ENCODE data around the gene SRC. TPM values are rescaled to one million over a fixed set of nuclear protein-coding genes. Genes with fewer than 3 reads are reported as not detected.

SRC gene
- 24.1 TPM for total RNA-seq

GRCh38 chr20:37345339-37346235 is at the start of gene SRC:
TSS of gene SRC (plus strand) at chr20:37346140. CDS start at chr20:37384154, 38,014 bp downstream.
- no peaks in the 10 kb centered on the region for H3K27me3 ChIP-seq (ENCODE audit: insufficient read depth, low read length)
- H3K4me1 ChIP-seq (ENCODE audit: insufficient read depth, low read length) = peaks cover 32% of the 10 kb centered on the region
- H3K4me3 ChIP-seq (ENCODE audit: low read length) = peak within 1 kb of the TSS; percentile 36
- H3K9me3 ChIP-seq (ENCODE audit: low read depth, low read length) = no peaks in the 10 kb centered on the region

- Histone ChIP-seq H3K9me3 (ENCODE audit: low read depth, low read length) (no peaks in the 10 kb centered on the region), H3K27me3 (ENCODE audit: insufficient read depth, low read length) (no peaks in the 10 kb centered on the region), H3K4me1 (ENCODE audit: insufficient read depth, low read length) (peaks cover 47% of the 10 kb centered on the region), H3K4me3 (ENCODE audit: low read length) (no peak overlapping the region)
Measured at GRCh38 chr20:37296371-37296770, 49.6 kb upstream of the SRC start.

DNA sequence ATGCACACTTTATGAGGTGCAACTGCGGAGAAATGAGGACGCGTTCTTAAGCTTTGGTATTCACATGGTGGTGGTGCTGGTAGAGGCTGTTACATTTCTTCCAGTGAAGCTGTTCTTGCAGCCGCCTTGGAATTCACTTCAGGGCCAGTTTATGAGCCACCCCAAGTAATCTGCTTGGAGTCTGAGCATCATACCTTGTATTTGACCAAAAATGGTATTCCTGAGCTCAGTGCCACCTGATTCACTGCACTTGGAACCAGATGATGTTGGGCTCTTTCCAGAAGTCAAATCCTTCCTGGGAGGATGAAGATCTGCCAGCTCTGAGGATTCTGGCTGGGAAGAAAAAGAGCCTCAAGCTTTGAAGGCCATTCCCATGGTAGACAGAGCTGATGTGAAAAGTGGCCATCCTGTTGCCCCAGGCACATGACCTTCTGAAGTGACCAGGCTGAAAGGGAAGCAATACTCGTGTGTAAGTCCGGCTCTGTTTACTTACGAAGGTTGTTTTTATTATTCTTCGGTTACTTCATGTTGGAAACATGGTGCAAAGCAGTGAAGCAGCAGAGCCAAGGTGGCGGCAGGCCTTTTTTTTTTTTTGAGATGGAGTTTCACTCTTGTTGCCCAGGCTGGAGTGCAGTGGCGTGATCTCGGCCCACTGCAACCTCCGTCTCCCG is 48.7 kb upstream of the SRC start:
- H3K4me1 ChIP-seq (ENCODE audit: insufficient read depth, low read length) = peaks cover 42% of the 10 kb centered on the region
- H3K9me3 ChIP-seq (ENCODE audit: low read depth, low read length) = no peaks in the 10 kb centered on the region
- H3K4me3 ChIP-seq (ENCODE audit: low read length) = no peak overlapping the region
- no peaks in the 10 kb centered on the region for H3K27me3 ChIP-seq (ENCODE audit: insufficient read depth, low read length)

DNA sequence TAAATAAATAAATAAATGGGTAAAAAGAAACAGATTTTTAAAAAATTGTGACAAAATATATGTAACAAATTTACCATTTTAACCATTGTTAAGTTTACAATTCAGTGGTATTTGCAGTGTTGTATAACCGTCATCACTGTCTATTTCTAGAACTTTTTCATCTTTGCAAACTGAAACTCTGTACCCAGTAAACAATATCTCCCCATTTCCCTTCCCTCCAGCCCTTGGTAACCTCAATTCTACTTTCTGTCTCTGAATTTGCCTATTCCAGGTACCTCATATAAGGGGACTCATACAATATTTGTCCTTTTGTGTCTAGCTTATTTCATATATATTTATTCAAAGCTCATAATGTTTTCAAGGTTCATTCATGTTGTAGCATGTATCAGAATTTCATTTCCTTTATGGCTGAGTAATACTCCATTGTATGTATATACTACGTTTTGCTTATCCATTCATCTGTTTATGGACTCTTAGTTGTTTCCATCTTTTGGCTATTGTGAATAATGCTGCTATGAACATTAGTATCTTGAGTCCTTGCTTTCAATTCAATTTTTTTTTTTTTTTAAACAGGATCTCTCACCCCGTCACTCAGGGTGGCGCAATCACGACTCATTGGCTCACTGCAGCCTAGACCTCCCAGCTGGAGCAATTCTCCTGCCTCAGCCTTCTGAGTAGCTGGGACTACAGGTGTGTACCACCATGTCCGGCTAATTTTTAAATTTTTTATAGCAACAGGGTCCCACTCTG is 47.6 kb upstream of the SRC start:
- Histone ChIP-seq H3K9me3 (ENCODE audit: low read depth, low read length) (no peaks in the 10 kb centered on the region), H3K4me3 (ENCODE audit: low read length) (no peak overlapping the region), H3K27me3 (ENCODE audit: insufficient read depth, low read length) (no peaks in the 10 kb centered on the region), H3K4me1 (ENCODE audit: insufficient read depth, low read length) (peaks cover 38% of the 10 kb centered on the region)

GRCh38 chr20:37299718-37300528 is 46.0 kb upstream of the SRC start:
- Histone ChIP-seq H3K4me3 (ENCODE audit: low read length) (no peak overlapping the region), H3K27me3 (ENCODE audit: insufficient read depth, low read length) (no peaks in the 10 kb centered on the region), H3K9me3 (ENCODE audit: low read depth, low read length) (no peaks in the 10 kb centered on the region), H3K4me1 (ENCODE audit: insufficient read depth, low read length) (peaks cover 23% of the 10 kb centered on the region)

DNA sequence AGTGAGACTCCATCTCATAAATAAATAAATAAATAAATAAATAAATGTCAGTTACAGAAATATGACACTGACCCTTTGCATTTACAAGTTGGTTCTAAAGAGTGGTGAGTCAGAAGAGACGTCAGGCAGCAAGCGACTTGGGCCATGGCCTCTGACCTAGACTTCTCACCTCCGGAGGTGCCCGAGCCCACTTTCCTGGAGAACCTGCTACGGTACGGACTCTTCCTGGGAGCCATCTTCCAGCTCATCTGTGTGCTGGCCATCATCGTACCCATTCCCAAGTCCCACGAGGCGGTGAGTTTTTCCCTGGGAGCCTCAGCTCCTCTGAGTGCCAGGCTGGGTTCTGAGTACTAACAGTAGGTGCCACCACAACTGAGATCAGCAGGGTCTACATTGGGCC is 44.8 kb upstream of the SRC start:
- H3K9me3 ChIP-seq (ENCODE audit: low read depth, low read length) = no peaks in the 10 kb centered on the region
- no peak overlapping the region for H3K4me3 ChIP-seq (ENCODE audit: low read length)
- H3K4me1 ChIP-seq (ENCODE audit: insufficient read depth, low read length) = peaks cover 11% of the 10 kb centered on the region
- no peaks in the 10 kb centered on the region for H3K27me3 ChIP-seq (ENCODE audit: insufficient read depth, low read length)

GRCh38 chr20:37301558-37301957 is 44.4 kb upstream of the SRC start:
- H3K27me3 ChIP-seq (ENCODE audit: insufficient read depth, low read length) = no peaks in the 10 kb centered on the region
- no peak overlapping the region for H3K4me3 ChIP-seq (ENCODE audit: low read length)
- peaks cover 8% of the 10 kb centered on the region for H3K4me1 ChIP-seq (ENCODE audit: insufficient read depth, low read length)
- no peaks in the 10 kb centered on the region for H3K9me3 ChIP-seq (ENCODE audit: low read depth, low read length)

- Histone ChIP-seq H3K27me3 (ENCODE audit: insufficient read depth, low read length) (no peaks in the 10 kb centered on the region), H3K9me3 (ENCODE audit: low read depth, low read length) (no peaks in the 10 kb centered on the region), H3K4me3 (ENCODE audit: low read length) (no peak overlapping the region), H3K4me1 (ENCODE audit: insufficient read depth, low read length) (no peaks in the 10 kb centered on the region)
Measured at GRCh38 chr20:37302981-37303380, 43.0 kb upstream of the SRC start.

DNA sequence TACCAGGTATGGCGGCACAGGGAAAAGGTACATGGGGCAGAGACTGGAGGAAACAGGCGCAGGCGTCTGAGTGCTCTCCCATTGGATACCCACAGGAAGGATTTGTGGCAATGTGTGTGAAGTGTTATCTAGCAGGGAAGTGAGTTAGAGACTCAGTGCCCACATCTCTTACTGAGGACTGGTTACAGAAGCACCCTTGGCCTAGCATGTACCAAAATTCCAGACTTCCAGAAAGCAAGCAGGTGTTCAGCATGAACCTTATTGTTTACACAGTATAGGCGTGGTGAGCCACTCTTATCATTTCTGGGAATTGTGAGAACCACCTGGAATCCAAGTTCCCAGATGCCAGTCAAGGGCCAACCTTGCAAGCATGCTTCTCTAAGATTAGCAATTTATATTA is 42.3 kb upstream of the SRC start:
- no peaks in the 10 kb centered on the region for H3K9me3 ChIP-seq (ENCODE audit: low read depth, low read length)
- H3K4me1 ChIP-seq (ENCODE audit: insufficient read depth, low read length) = no peaks in the 10 kb centered on the region
- no peaks in the 10 kb centered on the region for H3K27me3 ChIP-seq (ENCODE audit: insufficient read depth, low read length)
- H3K4me3 ChIP-seq (ENCODE audit: low read length) = no peak overlapping the region

- Histone ChIP-seq H3K9me3 (ENCODE audit: low read depth, low read length) (no peaks in the 10 kb centered on the region), H3K4me3 (ENCODE audit: low read length) (no peak overlapping the region), H3K4me1 (ENCODE audit: insufficient read depth, low read length) (no peaks in the 10 kb centered on the region), H3K27me3 (ENCODE audit: insufficient read depth, low read length) (no peaks in the 10 kb centered on the region)
Measured at GRCh38 chr20:37305079-37305478, 40.9 kb upstream of the SRC start.

- Histone ChIP-seq H3K27me3 (ENCODE audit: insufficient read depth, low read length) (no peaks in the 10 kb centered on the region), H3K4me1 (ENCODE audit: insufficient read depth, low read length) (no peaks in the 10 kb centered on the region), H3K9me3 (ENCODE audit: low read depth, low read length) (no peaks in the 10 kb centered on the region), H3K4me3 (ENCODE audit: low read length) (no peak overlapping the region)
Measured at GRCh38 chr20:37305839-37306238, 40.1 kb upstream of the SRC start.

DNA sequence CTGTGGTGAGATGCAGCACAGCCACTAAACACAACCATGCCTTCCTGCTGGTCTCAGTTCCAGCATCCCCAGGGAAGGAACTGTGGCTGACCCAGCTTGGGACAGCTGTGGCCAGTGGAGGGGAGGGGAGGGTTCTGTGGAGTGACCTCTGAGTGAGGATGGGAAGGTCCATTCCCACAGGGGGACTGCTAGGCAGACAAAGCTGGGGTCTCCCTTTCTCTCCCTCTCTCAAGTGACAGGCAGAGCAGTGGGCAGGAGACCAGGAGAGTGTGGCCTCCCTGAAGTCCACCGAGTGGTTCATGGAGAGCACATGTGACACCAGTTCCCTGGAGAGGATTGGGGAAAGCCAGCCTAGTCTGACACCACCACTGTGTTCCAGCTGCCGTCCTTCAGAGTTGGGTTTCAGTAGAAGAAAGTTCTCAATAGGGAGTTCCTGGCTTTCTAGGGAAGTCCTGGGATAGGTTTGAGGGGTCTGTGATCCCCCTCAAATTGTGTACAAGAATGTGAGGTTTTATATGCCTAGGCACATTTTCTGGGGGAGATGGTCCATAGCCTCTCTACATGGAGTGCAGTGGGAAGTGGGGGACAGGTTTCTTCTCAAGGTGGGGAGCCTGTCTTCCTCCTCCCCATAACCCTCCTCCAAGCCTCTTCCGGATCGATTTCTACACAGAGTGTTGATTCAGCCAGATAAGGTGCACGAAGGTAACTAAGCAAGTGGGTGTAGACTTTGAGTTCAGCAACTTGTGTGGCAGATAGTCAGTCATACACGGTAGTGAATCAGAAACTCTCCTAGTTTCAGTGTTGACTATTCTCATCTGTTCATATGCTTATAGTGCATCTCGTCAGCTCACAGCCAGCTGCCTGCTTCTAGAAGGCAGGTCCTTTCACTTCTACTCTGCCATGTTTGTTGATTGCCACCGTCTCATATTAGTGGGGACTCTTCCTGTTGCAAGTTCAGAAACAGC is 37.6 kb upstream of the SRC start:
- Histone ChIP-seq H3K4me3 (ENCODE audit: low read length) (no peak overlapping the region), H3K9me3 (ENCODE audit: low read depth, low read length) (no peaks in the 10 kb centered on the region), H3K27me3 (ENCODE audit: insufficient read depth, low read length) (no peaks in the 10 kb centered on the region), H3K4me1 (ENCODE audit: insufficient read depth, low read length) (no peaks in the 10 kb centered on the region)

DNA sequence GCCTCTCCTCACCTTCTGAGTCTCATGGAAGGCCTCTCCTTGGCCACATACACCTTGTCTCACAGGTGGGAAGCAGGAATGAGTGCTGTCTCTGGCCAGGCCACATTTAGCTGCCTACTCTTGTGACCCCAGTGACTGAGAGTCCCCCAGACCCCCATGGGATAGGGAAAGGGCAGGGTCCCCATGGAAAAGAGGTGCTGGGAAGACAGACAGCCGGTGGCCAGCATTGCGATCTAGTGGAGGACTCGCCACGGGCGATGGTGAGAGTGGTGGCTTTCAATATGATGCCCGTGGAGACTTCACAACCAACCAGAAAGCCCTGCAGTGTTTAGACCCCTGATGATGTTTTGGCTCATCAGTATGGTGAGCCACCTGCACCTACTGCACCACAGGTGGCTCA is 36.6 kb upstream of the SRC start:
- Histone ChIP-seq H3K27me3 (ENCODE audit: insufficient read depth, low read length) (no peaks in the 10 kb centered on the region), H3K4me1 (ENCODE audit: insufficient read depth, low read length) (peaks cover under 1% of the 10 kb centered on the region), H3K4me3 (ENCODE audit: low read length) (no peak overlapping the region), H3K9me3 (ENCODE audit: low read depth, low read length) (no peaks in the 10 kb centered on the region)
